ENCODE measurements around the gene PLPPR4.
"Not testable (repeated sequence)": the region's sequence is repeated elsewhere in the genome, so short reads cannot be mapped to it uniquely, and the experiment has no call there.

The PLPPR4 gene

GRCh38 chr1:99264201-99265021 is at the start of gene PLPPR4:
Gene PLPPR4, plus strand, starts transcription at chr1:99264492. Its CDS starts 102 bp downstream, at chr1:99264594.
- DNase-seq (ENCODE audit: low read depth), result no peak

GRCh38 chr1:99216956-99217355 is 47.3 kb upstream of the PLPPR4 start:
- no peak for DNase-seq (ENCODE audit: low read depth)

- no peak for DNase-seq (ENCODE audit: low read depth)
Measured at GRCh38 chr1:99217599-99217998, 46.7 kb upstream of the PLPPR4 start.

GRCh38 chr1:99218572-99218971 is 45.7 kb upstream of the PLPPR4 start:
- no peak for DNase-seq (ENCODE audit: low read depth)

GRCh38 chr1:99218999-99219398 is 45.3 kb upstream of the PLPPR4 start:
- no peak for DNase-seq (ENCODE audit: low read depth)

- no peak for DNase-seq (ENCODE audit: low read depth)
Measured at GRCh38 chr1:99227056-99227897, 37.0 kb upstream of the PLPPR4 start.

GRCh38 chr1:99228153-99228552 is 36.1 kb upstream of the PLPPR4 start:
- no peak for DNase-seq (ENCODE audit: low read depth)

- DNase-seq (ENCODE audit: low read depth), result no peak
Measured at GRCh38 chr1:99229122-99229521, 35.2 kb upstream of the PLPPR4 start.

- DNase-seq (ENCODE audit: low read depth), result no peak
Measured at GRCh38 chr1:99230695-99231094, 33.6 kb upstream of the PLPPR4 start.

- DNase-seq (ENCODE audit: low read depth), result no peak
Measured at GRCh38 chr1:99232172-99232571, 32.1 kb upstream of the PLPPR4 start.

- DNase-seq (ENCODE audit: low read depth), result no peak
Measured at GRCh38 chr1:99233446-99233845, 30.8 kb upstream of the PLPPR4 start.

- no peak for DNase-seq (ENCODE audit: low read depth)
Measured at GRCh38 chr1:99236756-99237155, 27.5 kb upstream of the PLPPR4 start.

- DNase-seq (ENCODE audit: low read depth), result no peak
Measured at GRCh38 chr1:99239690-99240089, 24.6 kb upstream of the PLPPR4 start.

GRCh38 chr1:99240621-99241020 is 23.7 kb upstream of the PLPPR4 start:
- no peak for DNase-seq (ENCODE audit: low read depth)

- no peak for DNase-seq (ENCODE audit: low read depth)
Measured at GRCh38 chr1:99246152-99246551, 18.1 kb upstream of the PLPPR4 start.

- no peak for DNase-seq (ENCODE audit: low read depth)
Measured at GRCh38 chr1:99247199-99247598, 17.1 kb upstream of the PLPPR4 start.

GRCh38 chr1:99250728-99251127 is 13.6 kb upstream of the PLPPR4 start:
- no peak for DNase-seq (ENCODE audit: low read depth)

- no peak for DNase-seq (ENCODE audit: low read depth)
Measured at GRCh38 chr1:99251308-99251707, 13.0 kb upstream of the PLPPR4 start.

GRCh38 chr1:99252630-99253029 is 11.7 kb upstream of the PLPPR4 start:
- DNase-seq (ENCODE audit: low read depth), result no peak

- not testable (repeated sequence) for DNase-seq (ENCODE audit: low read depth)
Measured at GRCh38 chr1:99260402-99260801, 3.9 kb upstream of the PLPPR4 start.

- no peak for DNase-seq (ENCODE audit: low read depth)
Measured at GRCh38 chr1:99265124-99265523, 832 bp downstream of the PLPPR4 start.

GRCh38 chr1:99266726-99267125 is 2.4 kb downstream of the PLPPR4 start:
- no peak for DNase-seq (ENCODE audit: low read depth)

- no peak for DNase-seq (ENCODE audit: low read depth)
Measured at GRCh38 chr1:99268021-99268420, 3.7 kb downstream of the PLPPR4 start.

Measured in activated T-cell treated with anti-CD3 and anti-CD28 coated beads for 1 hour (primary cell).